ENCODE data around the gene MUC6. TPM values are rescaled to one million over a fixed set of nuclear protein-coding genes. Genes with fewer than 3 reads are reported as not detected.

The MUC6 gene
- polyA plus RNA-seq, 1 of the 3 experiments (the other 2 are of a cell fraction) = not detected

GRCh38 chr11:1010551-1011319 lies 25.8 kb downstream of the MUC6 start:
- TF ChIP-seq CHD2 (IDR thresholded peaks at IDR 0.05; ENCODE audit: low read length, partially characterized antibody) (no peak), FOSL2 (IDR thresholded peaks at IDR 0.05; ENCODE audit: borderline replicate concordance, low read depth) (no peak), POLR2AphosphoS5 (IDR thresholded peaks at IDR 0.05; ENCODE audit: low read depth, low read length) (no peak), RXRA (IDR thresholded peaks at IDR 0.05; ENCODE audit: borderline replicate concordance, low read depth) (no peak), MXI1 (IDR thresholded peaks at IDR 0.05; ENCODE audit: low read depth, low read length) (no peak), SIN3A (IDR thresholded peaks at IDR 0.05; ENCODE audit: borderline replicate concordance, low read depth, low read length) (no peak), NFIC (IDR thresholded peaks at IDR 0.05; ENCODE audit: borderline replicate concordance) (no peak), ZBTB33 (IDR thresholded peaks at IDR 0.05; ENCODE audit: borderline replicate concordance, low read depth) (no peak), USF2 (IDR thresholded peaks at IDR 0.05; ENCODE audit: borderline replicate concordance, low read depth, low read length) (no peak), USF1 (IDR thresholded peaks at IDR 0.05; ENCODE audit: borderline replicate concordance, low read depth) (no peak), REST (IDR thresholded peaks at IDR 0.05; ENCODE audit: low read depth, low read length) (no peak), FOXM1 (IDR thresholded peaks at IDR 0.05; ENCODE audit: low read depth) (no peak), RAD21 (IDR thresholded peaks at IDR 0.05; ENCODE audit: low read length) (no peak), GATA2 (CRISPR knock-in tag; IDR thresholded peaks at IDR 0.05) (no peak)
- H3K27me3 ChIP-seq (ENCODE audit: insufficient read depth) = no peaks in the 10 kb centered on the region
- H3K9me3 ChIP-seq = no peaks in the 10 kb centered on the region
- ChIA-PET CTCF (no interaction called here), POLR2A (no interaction called here)
- no peak for DNase-seq
- no peaks in the 10 kb centered on the region for H4K20me1 ChIP-seq (ENCODE audit: insufficient read depth)
- H3K27ac ChIP-seq (ENCODE audit: low read depth in 2 of 2, low read length in 1 of 2) = no peak overlapping the region
- no peaks in the 10 kb centered on the region for H3F3A ChIP-seq (replicated peaks; ENCODE audit: insufficient read depth)
- H3K4me2 ChIP-seq = no peak overlapping the region
- H3K36me3 ChIP-seq (replicated peaks in 1 of 2; ENCODE audit: control insufficient read depth in 1 of 2, insufficient read depth in 2 of 2, low read length in 1 of 2) = peaks cover 5 to 55% of the 10 kb centered on the region in 2 experiments
- H2AFZ ChIP-seq (ENCODE audit: low read depth) = no peak overlapping the region
- H3K9me2 ChIP-seq = no peaks in the 10 kb centered on the region
- WGBS (ENCODE audit: low lambda C conversion rate) = 90% methylated on average over 34 of the region's 35 CpGs
- H3K79me2 ChIP-seq (ENCODE audit: insufficient read depth) = no peaks in the 10 kb centered on the region
- no peak overlapping the region for H3K4me3 ChIP-seq (ENCODE audit: low read depth in 2 of 2, low read length in 1 of 2)
- H3K4me1 ChIP-seq (ENCODE audit: control insufficient read depth in 1 of 2, insufficient read depth in 2 of 2, low read depth in 1 of 2, low read length in 1 of 2) = no peaks in the 10 kb centered on the region
- H3K9ac ChIP-seq = no peak overlapping the region

All from SK-N-SH (cell line).